Calu3 (cell line): ENCODE measurements around the gene NRM. TPM values are rescaled to one million over a fixed set of nuclear protein-coding genes. Genes with fewer than 3 reads are reported as not detected.

Source experiments
- BruUV-seq: library from RNA; stranded (reverse); fragments of 400-500 nt; replicated peaks from 2 replicates; lab custom pipeline; 2021; lab: Mats Ljungman, UMichigan
- CTCF ChIA-PET: fragments of 300-600 bp; sonication (Branson Sonifier 250); formaldehyde crosslinking; loops from one replicate; lab custom pipeline; 2022; ENCODE audit warnings: antibody characterized with exemption; lab: Charles Lee
- DNase-seq: peaks from one replicate; pipeline ENCODE4 v3.0.0; 2022
- H3K27ac Mint-ChIP-seq: one replicate; pipeline ENCODE4 v1.8.0; 2022; ENCODE audit warnings: mixed read lengths; ENCODE audit not compliant: unreplicated experiment
- H3K27me3 Mint-ChIP-seq: one replicate; pipeline ENCODE4 v1.8.0; 2022; ENCODE audit warnings: mixed read lengths; ENCODE audit not compliant: unreplicated experiment
- H3K36me3 Mint-ChIP-seq: one replicate; pipeline ENCODE4 v1.8.0; 2022; ENCODE audit warnings: mild to moderate bottlenecking, moderate library complexity, mixed read lengths; ENCODE audit not compliant: insufficient read depth, unreplicated experiment
- H3K4me1 Mint-ChIP-seq: one replicate; pipeline ENCODE4 v1.8.0; 2022; ENCODE audit warnings: mild to moderate bottlenecking, low read depth, mixed read lengths; ENCODE audit not compliant: unreplicated experiment
- H3K4me3 Mint-ChIP-seq: one replicate; pipeline ENCODE4 v1.8.0; 2022; ENCODE audit warnings: mild to moderate bottlenecking, low read depth, moderate library complexity, mixed read lengths; ENCODE audit not compliant: unreplicated experiment
- H3K9me3 Mint-ChIP-seq: one replicate; pipeline ENCODE4 v1.8.0; 2022; ENCODE audit warnings: low read depth, mixed read lengths; ENCODE audit not compliant: unreplicated experiment
- intact Hi-C: fragments of 100-400 bp; cut with micrococcal nuclease; formaldehyde crosslinking; loops from one replicate; pipeline ENCODE4 v1.10.0; 2022; ENCODE audit not compliant: unreplicated experiment
- total RNA-seq: library from RNA; stranded (reverse); gene quantifications from 2 replicates; pipeline ENCODE4 v1.2.3, GENCODE V29; 2022
- TF ChIP-seq, protein P1 (sequence below): fragments of 200-600 bp; IDR thresholded peaks from one replicate; pipeline ENCODE4 v1.8.0; 2022; ENCODE audit warnings: antibody characterized with exemption; ENCODE audit not compliant: unreplicated experiment

The NRM gene
- total RNA-seq, 1 experiment from 2014 or later: 30.2 TPM

DNA sequence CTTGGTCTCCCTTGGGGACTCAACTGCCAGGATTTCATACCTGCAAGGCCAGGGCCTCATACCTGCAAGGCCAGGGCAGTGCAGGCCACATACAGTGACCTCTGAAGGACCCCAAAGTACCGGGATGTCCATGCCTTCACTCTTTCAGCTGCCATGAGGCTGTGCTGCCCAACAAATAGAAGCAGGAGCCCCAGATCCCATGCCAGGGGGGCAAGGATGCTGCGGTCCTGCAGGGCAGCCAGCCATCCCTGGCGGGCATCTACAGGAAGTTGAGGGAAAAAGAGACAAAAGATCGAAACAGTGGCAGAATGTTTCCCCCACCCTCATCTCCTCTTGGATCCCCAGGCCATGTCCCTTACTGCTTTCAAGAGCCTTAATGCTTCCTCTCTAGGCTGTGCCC lies 799 bp downstream of the NRM start:
- BruUV-seq: no TSS peak
- Mint-ChIP-seq H3K36me3 (peaks cover 55% of the 10 kb centered on the region), H3K27me3 (no peaks in the 10 kb centered on the region), H3K27ac (peak overlapping the region; percentile 19), H3K9me3 (no peaks in the 10 kb centered on the region), H3K4me3 (peak overlapping the region; percentile 74), H3K4me1 (peaks cover 69% of the 10 kb centered on the region)
- TF ChIP-seq, protein P1, sequence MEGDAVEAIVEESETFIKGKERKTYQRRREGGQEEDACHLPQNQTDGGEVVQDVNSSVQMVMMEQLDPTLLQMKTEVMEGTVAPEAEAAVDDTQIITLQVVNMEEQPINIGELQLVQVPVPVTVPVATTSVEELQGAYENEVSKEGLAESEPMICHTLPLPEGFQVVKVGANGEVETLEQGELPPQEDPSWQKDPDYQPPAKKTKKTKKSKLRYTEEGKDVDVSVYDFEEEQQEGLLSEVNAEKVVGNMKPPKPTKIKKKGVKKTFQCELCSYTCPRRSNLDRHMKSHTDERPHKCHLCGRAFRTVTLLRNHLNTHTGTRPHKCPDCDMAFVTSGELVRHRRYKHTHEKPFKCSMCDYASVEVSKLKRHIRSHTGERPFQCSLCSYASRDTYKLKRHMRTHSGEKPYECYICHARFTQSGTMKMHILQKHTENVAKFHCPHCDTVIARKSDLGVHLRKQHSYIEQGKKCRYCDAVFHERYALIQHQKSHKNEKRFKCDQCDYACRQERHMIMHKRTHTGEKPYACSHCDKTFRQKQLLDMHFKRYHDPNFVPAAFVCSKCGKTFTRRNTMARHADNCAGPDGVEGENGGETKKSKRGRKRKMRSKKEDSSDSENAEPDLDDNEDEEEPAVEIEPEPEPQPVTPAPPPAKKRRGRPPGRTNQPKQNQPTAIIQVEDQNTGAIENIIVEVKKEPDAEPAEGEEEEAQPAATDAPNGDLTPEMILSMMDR: no peak
- intact Hi-C loops: no loop called here
- no peak for DNase-seq
- CTCF ChIA-PET: interaction anchor here (1.2 kb wide), 1 partner anchor 11 kb away, joined by 3 read pairs; no protein-coding TSS in a partner anchor

DNA sequence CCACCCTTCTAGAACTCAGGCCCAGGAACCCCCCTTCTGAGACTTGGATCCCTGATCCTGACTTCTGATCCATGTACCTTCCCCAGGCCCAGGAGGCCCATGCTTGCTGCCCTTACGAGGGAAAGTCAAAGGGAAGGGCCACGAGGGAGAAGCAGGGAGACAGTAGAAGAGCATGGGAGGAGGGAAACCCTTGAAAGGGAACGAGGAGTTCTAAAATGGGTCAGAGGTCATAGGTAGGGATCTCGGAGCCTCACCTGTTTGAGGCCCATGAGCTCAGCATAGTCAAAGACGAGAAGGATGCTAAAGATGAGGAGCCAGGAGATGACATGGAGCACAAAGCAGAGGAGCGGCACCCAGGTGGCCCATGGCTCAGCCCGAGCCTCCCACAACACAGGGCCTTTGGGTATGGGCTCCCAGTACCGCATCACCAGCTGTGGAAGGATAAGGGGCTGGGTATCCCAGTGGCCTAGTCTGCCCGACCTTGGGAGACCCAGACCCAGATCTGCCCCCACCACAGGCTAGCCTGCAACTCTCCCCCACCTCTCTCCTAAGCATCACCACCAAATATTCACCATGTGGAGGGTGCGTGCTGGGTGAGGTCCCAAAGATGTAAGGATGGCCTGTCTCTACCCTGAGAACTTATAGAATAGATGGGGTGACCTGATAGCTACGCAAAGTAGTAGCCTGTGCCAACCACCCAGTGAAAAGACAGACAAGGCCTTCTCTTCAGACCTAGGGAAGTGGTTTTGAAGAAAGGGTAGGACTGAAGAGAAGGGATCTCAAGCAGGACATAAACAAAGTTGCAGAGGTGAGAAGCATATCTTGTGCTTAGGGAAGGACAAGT lies 1.5 kb downstream of the NRM start:
- TF ChIP-seq, protein P1: no peak
- Mint-ChIP-seq H3K27ac (no peak overlapping the region), H3K4me3 (no peak overlapping the region), H3K36me3 (peaks cover 56% of the 10 kb centered on the region), H3K9me3 (no peaks in the 10 kb centered on the region), H3K27me3 (no peaks in the 10 kb centered on the region), H3K4me1 (peaks cover 72% of the 10 kb centered on the region)
- BruUV-seq: no TSS peak
- CTCF ChIA-PET: interaction anchor here (2.8 kb wide), 1 partner anchor 10 kb away, joined by 7 read pairs; no protein-coding TSS in a partner anchor
- intact Hi-C loops: no loop called here
- no peak for DNase-seq

DNA sequence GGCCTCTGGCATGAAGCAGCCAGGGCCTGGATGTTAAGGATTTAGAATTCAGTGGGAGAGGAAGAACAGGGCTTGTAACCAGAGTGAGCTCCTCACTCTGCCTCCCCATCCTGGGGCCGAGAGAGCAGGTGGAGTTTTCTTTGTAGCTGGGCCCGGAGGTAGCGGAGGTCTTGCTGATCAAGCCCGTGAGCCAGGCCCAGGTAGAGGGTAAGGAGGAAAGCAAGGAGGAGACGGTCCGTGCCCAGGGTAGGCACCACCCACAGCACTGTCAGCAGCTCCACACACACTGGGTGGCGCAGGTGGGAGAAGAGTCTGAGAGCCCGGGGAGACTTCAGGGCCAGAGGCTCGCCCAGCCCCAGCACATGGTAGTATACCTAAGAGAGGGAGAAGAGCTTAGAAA lies 2.2 kb downstream of the NRM start:
- Mint-ChIP-seq H3K9me3 (no peaks in the 10 kb centered on the region), H3K27ac (no peak overlapping the region), H3K27me3 (no peaks in the 10 kb centered on the region), H3K4me1 (peaks cover 79% of the 10 kb centered on the region), H3K36me3 (peaks cover 56% of the 10 kb centered on the region), H3K4me3 (peak overlapping the region; percentile 78)
- TF ChIP-seq, protein P1: no peak
- intact Hi-C loops: no loop called here
- BruUV-seq: no TSS peak
- DNase-seq: no peak
- CTCF ChIA-PET: interaction anchor here (2.8 kb wide), 1 partner anchor 9 kb away, joined by 7 read pairs; no protein-coding TSS in a partner anchor

DNA sequence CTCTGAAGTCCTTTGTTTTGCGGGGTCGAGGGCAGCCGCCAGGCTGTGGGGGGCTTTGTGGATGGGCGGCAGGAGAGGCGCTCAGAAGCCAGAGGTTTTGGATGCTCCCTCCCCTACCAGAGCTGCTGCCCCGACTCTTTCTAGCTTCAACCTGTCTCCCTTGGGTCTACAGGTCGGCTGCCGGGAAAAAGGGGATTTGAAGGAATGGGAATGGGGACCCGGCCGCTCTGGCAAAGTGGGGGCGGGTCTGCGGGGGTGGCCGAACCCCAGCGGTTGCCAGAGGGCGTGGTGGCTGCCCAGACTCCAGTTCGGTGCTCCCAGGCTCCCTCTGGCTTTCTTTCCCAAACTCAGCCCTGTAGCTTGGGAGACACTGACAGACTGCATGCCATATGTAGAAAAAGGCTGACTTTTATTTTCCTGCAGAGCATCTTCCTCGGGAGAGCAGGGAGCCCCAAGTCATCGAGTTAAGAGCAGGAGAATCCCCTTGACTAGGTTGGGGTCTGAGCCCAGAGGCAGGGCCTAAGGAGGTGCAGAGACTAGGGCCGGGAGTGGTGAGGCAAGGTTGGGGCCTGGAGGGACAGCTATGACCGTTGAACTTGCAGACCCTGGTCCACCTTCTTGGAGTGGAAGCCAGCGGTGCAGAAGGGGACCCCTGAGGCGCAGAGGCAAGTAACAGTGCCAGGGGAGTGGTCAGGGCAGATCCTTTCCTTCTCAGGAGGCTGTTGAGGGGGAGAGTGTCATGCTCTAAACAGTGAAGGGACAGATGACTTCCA lies 2.9 kb downstream of the NRM start:
- H3K27me3 Mint-ChIP-seq: no peaks in the 10 kb centered on the region
- peaks cover 62% of the 10 kb centered on the region for H3K36me3 Mint-ChIP-seq
- CTCF ChIA-PET: interaction anchor here (0.6 to 2.8 kb wide), 4 partner anchors 9 to 41 kb away, joined by 3 to 7 read pairs (median 6); no protein-coding TSS in a partner anchor
- intact Hi-C loops: no loop called here
- H3K9me3 Mint-ChIP-seq: no peaks in the 10 kb centered on the region
- H3K4me3 Mint-ChIP-seq: peak overlapping the region; percentile 78
- TF ChIP-seq, protein P1: no peak
- H3K27ac Mint-ChIP-seq: peak overlapping the region; percentile 62
- TSS peak; percentile 70 for BruUV-seq
- peaks cover 86% of the 10 kb centered on the region for H3K4me1 Mint-ChIP-seq
- DNase-seq: peak; percentile 39
